IPS DF 4.7 (cell line): ENCODE results near the gene PACC1.
"Not testable (repeated sequence)": the region's sequence is repeated elsewhere in the genome, so short reads cannot be mapped to it uniquely, and the experiment has no call there.

Experiments used
- DNase-seq: peaks from one replicate; pipeline ENCODE4 v3.0.0-alpha.2; 2013; ENCODE audit warnings: low spot score; ENCODE audit errors: extremely low read depth

The PACC1 gene

GRCh38 chr1:212329105-212329504 lies 85.6 kb downstream of the PACC1 start:
- no peak for DNase-seq

- no peak for DNase-seq
Measured at GRCh38 chr1:212328248-212328647, 86.4 kb downstream of the PACC1 start.

- DNase-seq, result no peak
Measured at GRCh38 chr1:212326541-212326940, 88.1 kb downstream of the PACC1 start.

- no peak for DNase-seq
Measured at GRCh38 chr1:212323066-212323465, 91.6 kb downstream of the PACC1 start.

GRCh38 chr1:212321031-212321430 lies 93.7 kb downstream of the PACC1 start:
- not testable (repeated sequence) for DNase-seq

DNA sequence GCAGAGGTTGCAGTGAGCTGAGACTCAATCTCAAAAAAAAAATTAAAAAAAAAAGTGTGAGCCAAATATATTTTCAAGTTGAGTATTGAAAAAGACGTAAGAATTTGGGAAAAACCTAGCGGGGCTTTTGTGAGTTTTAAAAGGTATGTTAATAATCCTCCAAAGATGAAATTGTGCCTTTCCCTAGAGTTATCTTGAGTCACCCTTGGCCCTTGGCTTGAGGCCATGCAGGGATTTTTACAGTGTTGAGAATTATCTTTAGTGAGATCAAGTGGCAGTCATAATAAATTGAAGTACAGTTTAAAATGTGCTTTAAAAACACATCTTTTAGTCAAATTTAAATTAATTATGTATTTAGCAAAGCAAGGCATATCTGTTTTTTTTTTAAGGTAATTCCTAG lies 96.8 kb downstream of the PACC1 start:
- no peak for DNase-seq

DNA sequence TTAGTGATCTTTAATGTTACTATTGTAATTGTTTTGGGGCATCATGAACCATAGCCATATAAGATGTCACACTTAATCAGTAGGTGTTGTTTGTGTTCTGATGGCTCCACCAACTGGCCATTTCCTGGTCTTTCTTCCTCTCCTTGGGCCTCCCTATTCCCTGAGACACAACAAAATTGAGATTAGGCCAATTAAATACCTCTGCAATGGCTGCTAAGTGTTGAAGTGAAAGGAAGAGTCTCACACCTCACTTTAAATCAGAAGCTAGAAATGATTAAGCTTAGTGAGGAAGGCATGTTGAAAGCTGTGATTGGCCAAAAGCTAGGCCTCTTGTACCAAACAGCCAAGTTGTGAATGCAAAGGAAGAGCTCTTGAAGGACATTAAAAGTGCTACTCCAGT lies 98.8 kb downstream of the PACC1 start:
- peak; percentile 53 for DNase-seq

- DNase-seq, result no peak
Measured at GRCh38 chr1:212315184-212315583, 99.5 kb downstream of the PACC1 start.
